Colonic mucosa (tissue), 4 donors: ENCODE results near the gene ATP10D. TPM values are rescaled to one million over a fixed set of nuclear protein-coding genes. Genes with fewer than 3 reads are reported as not detected.
"Not testable (repeated sequence)": the region's sequence is repeated elsewhere in the genome, so short reads cannot be mapped to it uniquely, and the experiment has no call there.

Experiments used
- DNase-seq: peaks from one replicate; pipeline ENCODE4 v3.0.0-alpha.2; 2020
- H3K27ac ChIP-seq: fragments of 200-600 bp; one replicate; pipeline ENCODE4 v1.8.0; 2021
- H3K27me3 ChIP-seq: fragments of 200-600 bp; one replicate; pipeline ENCODE4 v1.8.0; 2021
- H3K36me3 ChIP-seq: fragments of 200-600 bp; one replicate; pipeline ENCODE4 v1.8.0; 2021
- H3K4me1 ChIP-seq: fragments of 200-600 bp; one replicate; pipeline ENCODE4 v1.8.0; 2021; ENCODE audit warnings: mild to moderate bottlenecking
- H3K4me3 ChIP-seq: fragments of 200-600 bp; one replicate; pipeline ENCODE4 v1.8.0; 2021
- H3K9ac ChIP-seq, 2 donors: one replicate each; pipeline ENCODE4 v1.7.0; 2013; ENCODE audit warnings: control low read depth in 2 of 2, low read depth in 2 of 2, low read length in 2 of 2
- H3K9me3 ChIP-seq: fragments of 200-600 bp; one replicate; pipeline ENCODE4 v1.8.0; 2021
- CTCF ChIP-seq: fragments of 200-600 bp; IDR thresholded peaks from one replicate; pipeline ENCODE4 v1.8.0; 2022; ENCODE audit warnings: antibody characterized with exemption, mild to moderate bottlenecking
- intact Hi-C: fragments of 100-400 bp; cut with DNase I; formaldehyde crosslinking; loops from one replicate; pipeline ENCODE4 v1.14.1; 2022
- total RNA-seq, 2 donors: library from RNA; stranded (reverse); fragmentation: NEBNext Ultra II Directional in 1 of 2; extraction: Animal tissue kit (Norgen Biotek cat#: 25700) in 1 of 2; gene quantifications; one replicate each; pipeline ENCODE4 v1.2.1, GENCODE V29; 2021
- donor health status: healthy.
- donor health status: DM: no; HTN: no; CAD: no.
- donor health status: DM: no; HTN: no; CAD: no.

The ATP10D gene
- total RNA-seq, 2 donors from 2014 or later = 8.6 to 11.3 TPM

GRCh38 chr4:47550899-47551548, 65.9 kb downstream of the ATP10D start:
- no peaks in the 10 kb centered on the region for H3K36me3 ChIP-seq
- no peak for DNase-seq
- TF ChIP-seq CTCF = no peak
- no peaks in the 10 kb centered on the region for H3K27me3 ChIP-seq
- no peaks in the 10 kb centered on the region for H3K9me3 ChIP-seq
- no peaks in the 10 kb centered on the region for H3K4me1 ChIP-seq
- no peak overlapping the region for H3K27ac ChIP-seq
- H3K4me3 ChIP-seq = no peak overlapping the region
- intact Hi-C loops = no loop called here
- H3K9ac ChIP-seq = no peak overlapping the region

- Histone ChIP-seq H3K4me3 (no peak overlapping the region), H3K9me3 (no peaks in the 10 kb centered on the region), H3K4me1 (no peaks in the 10 kb centered on the region), H3K27ac (no peak overlapping the region), H3K27me3 (no peaks in the 10 kb centered on the region), H3K9ac (no peak overlapping the region), H3K36me3 (no peaks in the 10 kb centered on the region)
- no peak for DNase-seq
- intact Hi-C loops = no loop called here
- no peak for TF ChIP-seq CTCF
These were observed 66.6 kb downstream of the ATP10D start for GRCh38 chr4:47551682-47552081.

GRCh38 chr4:47553329-47554125, 68.5 kb downstream of the ATP10D start:
- Histone ChIP-seq H3K9ac (no peak overlapping the region), H3K36me3 (no peaks in the 10 kb centered on the region), H3K27ac (no peak overlapping the region), H3K4me3 (no peak overlapping the region), H3K27me3 (no peaks in the 10 kb centered on the region), H3K4me1 (no peaks in the 10 kb centered on the region), H3K9me3 (no peaks in the 10 kb centered on the region)
- no peak for TF ChIP-seq CTCF
- intact Hi-C loops = no loop called here
- no peak for DNase-seq

GRCh38 chr4:47555920-47556319, 70.8 kb downstream of the ATP10D start:
- H3K36me3 ChIP-seq, H3K9ac ChIP-seq, H3K27ac ChIP-seq, H3K27me3 ChIP-seq, H3K9me3 ChIP-seq, DNase-seq, H3K4me3 ChIP-seq, intact Hi-C loops, H3K4me1 ChIP-seq: not testable (repeated sequence)

- TF ChIP-seq CTCF = no peak
- intact Hi-C loops = no loop called here
- H3K4me1 ChIP-seq = no peaks in the 10 kb centered on the region
- DNase-seq = no peak
- H3K27ac ChIP-seq = no peak overlapping the region
- no peaks in the 10 kb centered on the region for H3K36me3 ChIP-seq
- no peaks in the 10 kb centered on the region for H3K9me3 ChIP-seq
- no peak overlapping the region for H3K4me3 ChIP-seq
- H3K27me3 ChIP-seq = no peaks in the 10 kb centered on the region
- no peak overlapping the region for H3K9ac ChIP-seq
These were observed 72.2 kb downstream of the ATP10D start for GRCh38 chr4:47557255-47557654.

- no peak overlapping the region for H3K27ac ChIP-seq
These were observed 75.6 kb downstream of the ATP10D start for GRCh38 chr4:47560682-47561081.

More at GRCh38 chr4:47560682-47561081, 75.6 kb downstream of the ATP10D start:
- no peaks in the 10 kb centered on the region for H3K4me1 ChIP-seq
- H3K9ac ChIP-seq = no peak overlapping the region
- H3K9me3 ChIP-seq = no peaks in the 10 kb centered on the region
- no peak overlapping the region for H3K4me3 ChIP-seq
- no peak for DNase-seq
- intact Hi-C loops = loop anchor here (10.0 kb wide), 1 partner anchor 96 kb away; the partner anchor contains the start of gene COMMD8
- H3K27me3 ChIP-seq = no peaks in the 10 kb centered on the region
- H3K36me3 ChIP-seq = no peaks in the 10 kb centered on the region
- no peak for TF ChIP-seq CTCF
